ENCODE measurements around the gene LTBP3.

Gene LTBP3

GRCh38 chr11:65599216-65599954, 41.2 kb upstream of the LTBP3 start:
- Histone ChIP-seq H3K27ac (ENCODE audit: low read depth, low read length) (no peak overlapping the region), H3K27me3 (ENCODE audit: insufficient read depth, low read length) (no peaks in the 10 kb centered on the region), H4K91ac (ENCODE audit: low read depth, low read length) (no peak overlapping the region), H2BK120ac (ENCODE audit: insufficient read depth, low read length, poor library complexity) (no peak overlapping the region), H3K23ac (ENCODE audit: low read length) (no peak overlapping the region), H2BK12ac (ENCODE audit: low read length) (no peak overlapping the region), H3K18ac (ENCODE audit: low read length) (no peak overlapping the region), H3K79me2 (ENCODE audit: control insufficient read depth, insufficient read depth, low read length, poor library complexity) (no peaks in the 10 kb centered on the region), H3K36me3 (ENCODE audit: control insufficient read depth in 1 of 2, insufficient read depth in 2 of 2, low read length in 2 of 2) (peaks cover 37% of the 10 kb centered on the region in 2 experiments), H3K9ac (ENCODE audit: low read length) (no peak overlapping the region), H3K4me3 (ENCODE audit: low read depth, low read length) (no peak overlapping the region), H3K4ac (ENCODE audit: low read depth, low read length) (no peak overlapping the region), H2AK5ac (ENCODE audit: low read length) (no peak overlapping the region), H3K14ac (ENCODE audit: low read length) (no peak overlapping the region), H2BK5ac (ENCODE audit: low read depth, low read length, poor library complexity) (no peak overlapping the region), H3K4me2 (ENCODE audit: low read length) (no peak overlapping the region), H3K79me1 (ENCODE audit: low read length) (no peaks in the 10 kb centered on the region), H3K4me1 (ENCODE audit: control insufficient read depth in 1 of 2, insufficient read depth in 2 of 2, low read length in 2 of 2) (no peaks in the 10 kb centered on the region), H4K8ac (ENCODE audit: low read depth, low read length) (no peak overlapping the region), H3K9me3 (ENCODE audit: insufficient read depth, low read depth, low read length) (peaks cover 5% of the 10 kb centered on the region), H4K12ac (ENCODE audit: low read depth, low read length) (no peak overlapping the region), H2AFZ (ENCODE audit: insufficient read depth, low read length, poor library complexity) (no peak overlapping the region)
- WGBS (ENCODE audit: extremely low coverage, insufficient coverage, insufficient read length): no CpG with 5 or more reads among the region's 49 CpGs
- DNase-seq: no peak

- no peak overlapping the region for H2AK5ac ChIP-seq (ENCODE audit: low read length)
- no peak overlapping the region for H2BK12ac ChIP-seq (ENCODE audit: low read length)
- no CpG with 5 or more reads among the region's 16 CpGs for WGBS (ENCODE audit: extremely low coverage, insufficient coverage, insufficient read length)
- H3K23ac ChIP-seq (ENCODE audit: low read length): no peak overlapping the region
- no peak overlapping the region for H3K14ac ChIP-seq (ENCODE audit: low read length)
- H3K4me1 ChIP-seq (ENCODE audit: control insufficient read depth in 1 of 2, insufficient read depth in 2 of 2, low read length in 2 of 2): no peaks in the 10 kb centered on the region
- no peaks in the 10 kb centered on the region for H3K27me3 ChIP-seq (ENCODE audit: insufficient read depth, low read length)
- no peak for DNase-seq
- H3K4me2 ChIP-seq (ENCODE audit: low read length): no peak overlapping the region
- no peak overlapping the region for H3K27ac ChIP-seq (ENCODE audit: low read depth, low read length)
- H3K79me2 ChIP-seq (ENCODE audit: control insufficient read depth, insufficient read depth, low read length, poor library complexity): no peaks in the 10 kb centered on the region
- no peak overlapping the region for H2AFZ ChIP-seq (ENCODE audit: insufficient read depth, low read length, poor library complexity)
- H4K12ac ChIP-seq (ENCODE audit: low read depth, low read length): no peak overlapping the region
- H3K4me3 ChIP-seq (ENCODE audit: low read depth, low read length): no peak overlapping the region
- no peak overlapping the region for H3K18ac ChIP-seq (ENCODE audit: low read length)
- no peak overlapping the region for H4K8ac ChIP-seq (ENCODE audit: low read depth, low read length)
- peaks cover 1% of the 10 kb centered on the region for H3K9me3 ChIP-seq (ENCODE audit: insufficient read depth, low read depth, low read length)
- H2BK120ac ChIP-seq (ENCODE audit: insufficient read depth, low read length, poor library complexity): no peak overlapping the region
- H3K36me3 ChIP-seq (ENCODE audit: control insufficient read depth in 1 of 2, insufficient read depth in 2 of 2, low read length in 2 of 2): peaks cover 28 to 29% of the 10 kb centered on the region in 2 experiments
- no peak overlapping the region for H3K9ac ChIP-seq (ENCODE audit: low read length)
- H2BK5ac ChIP-seq (ENCODE audit: low read depth, low read length, poor library complexity): no peak overlapping the region
- no peak overlapping the region for H4K91ac ChIP-seq (ENCODE audit: low read depth, low read length)
- H3K4ac ChIP-seq (ENCODE audit: low read depth, low read length): no peak overlapping the region
- H3K79me1 ChIP-seq (ENCODE audit: low read length): no peaks in the 10 kb centered on the region
Measured at GRCh38 chr11:65598258-65598699, 40.1 kb upstream of the LTBP3 start.

GRCh38 chr11:65596520-65596919, 38.4 kb upstream of the LTBP3 start:
- no peak overlapping the region for H2BK5ac ChIP-seq (ENCODE audit: low read depth, low read length, poor library complexity)
- WGBS (ENCODE audit: extremely low coverage, insufficient coverage, insufficient read length): no CpG with 5 or more reads among the region's 6 CpGs

GRCh38 chr11:65595543-65596281, 37.6 kb upstream of the LTBP3 start, which contains the start of gene KCNK7:
KCNK7 (minus strand) TSS chr11:65595800; CDS start chr11:65595772, 28 bp downstream.
- Histone ChIP-seq H2AK5ac (ENCODE audit: low read length) (no peak within 1 kb of the TSS), H4K12ac (ENCODE audit: low read depth, low read length) (no peak within 1 kb of the TSS), H3K79me2 (ENCODE audit: control insufficient read depth, insufficient read depth, low read length, poor library complexity) (no peaks in the 10 kb centered on the region), H3K4me2 (ENCODE audit: low read length) (no peak within 1 kb of the TSS), H4K8ac (ENCODE audit: low read depth, low read length) (no peak within 1 kb of the TSS), H3K9me3 (ENCODE audit: insufficient read depth, low read depth, low read length) (no peaks in the 10 kb centered on the region), H3K27ac (ENCODE audit: low read depth, low read length) (no peak within 1 kb of the TSS), H2AFZ (ENCODE audit: insufficient read depth, low read length, poor library complexity) (no peak within 1 kb of the TSS), H3K79me1 (ENCODE audit: low read length) (peaks cover 3% of the 10 kb centered on the region), H3K36me3 (ENCODE audit: control insufficient read depth in 1 of 2, insufficient read depth in 2 of 2, low read length in 2 of 2) (peaks cover 22 to 30% of the 10 kb centered on the region in 2 experiments), H3K9ac (ENCODE audit: low read length) (no peak within 1 kb of the TSS), H3K4me1 (ENCODE audit: control insufficient read depth in 1 of 2, insufficient read depth in 2 of 2, low read length in 2 of 2) (peaks cover 0 to 8% of the 10 kb centered on the region in 2 experiments), H2BK12ac (ENCODE audit: low read length) (no peak within 1 kb of the TSS), H2BK5ac (ENCODE audit: low read depth, low read length, poor library complexity) (no peak within 1 kb of the TSS), H4K91ac (ENCODE audit: low read depth, low read length) (no peak within 1 kb of the TSS), H3K4me3 (ENCODE audit: low read depth, low read length) (no peak within 1 kb of the TSS), H2BK120ac (ENCODE audit: insufficient read depth, low read length, poor library complexity) (no peak within 1 kb of the TSS), H3K14ac (ENCODE audit: low read length) (no peak within 1 kb of the TSS), H3K4ac (ENCODE audit: low read depth, low read length) (no peak within 1 kb of the TSS), H3K23ac (ENCODE audit: low read length) (no peak within 1 kb of the TSS), H3K27me3 (ENCODE audit: insufficient read depth, low read length) (peaks cover 5% of the 10 kb centered on the region), H3K18ac (ENCODE audit: low read length) (no peak within 1 kb of the TSS)
- DNase-seq: no peak
- no CpG with 5 or more reads among the region's 12 CpGs for WGBS (ENCODE audit: extremely low coverage, insufficient coverage, insufficient read length)

More at GRCh38 chr11:65596520-65596919, 38.4 kb upstream of the LTBP3 start:
- no peaks in the 10 kb centered on the region for H3K9me3 ChIP-seq (ENCODE audit: insufficient read depth, low read depth, low read length)
- no peak overlapping the region for H4K8ac ChIP-seq (ENCODE audit: low read depth, low read length)
- H3K79me1 ChIP-seq (ENCODE audit: low read length): peaks cover 3% of the 10 kb centered on the region
- no peak overlapping the region for H2AFZ ChIP-seq (ENCODE audit: insufficient read depth, low read length, poor library complexity)
- H3K4ac ChIP-seq (ENCODE audit: low read depth, low read length): no peak overlapping the region
- no peak overlapping the region for H3K4me3 ChIP-seq (ENCODE audit: low read depth, low read length)
- no peak overlapping the region for H2BK120ac ChIP-seq (ENCODE audit: insufficient read depth, low read length, poor library complexity)
- H3K4me1 ChIP-seq (ENCODE audit: control insufficient read depth in 1 of 2, insufficient read depth in 2 of 2, low read length in 2 of 2): peaks cover 0 to 8% of the 10 kb centered on the region in 2 experiments
- H3K27ac ChIP-seq (ENCODE audit: low read depth, low read length): no peak overlapping the region
- no peak overlapping the region for H4K91ac ChIP-seq (ENCODE audit: low read depth, low read length)
- no peak overlapping the region for H3K18ac ChIP-seq (ENCODE audit: low read length)
- peaks cover 24 to 30% of the 10 kb centered on the region in 2 experiments for H3K36me3 ChIP-seq (ENCODE audit: control insufficient read depth in 1 of 2, insufficient read depth in 2 of 2, low read length in 2 of 2)
- H4K12ac ChIP-seq (ENCODE audit: low read depth, low read length): no peak overlapping the region
- no peak overlapping the region for H2AK5ac ChIP-seq (ENCODE audit: low read length)
- no peak overlapping the region for H2BK12ac ChIP-seq (ENCODE audit: low read length)
- H3K4me2 ChIP-seq (ENCODE audit: low read length): no peak overlapping the region
- H3K9ac ChIP-seq (ENCODE audit: low read length): no peak overlapping the region
- H3K27me3 ChIP-seq (ENCODE audit: insufficient read depth, low read length): peaks cover 5% of the 10 kb centered on the region
- H3K14ac ChIP-seq (ENCODE audit: low read length): no peak overlapping the region
- DNase-seq: no peak
- H3K79me2 ChIP-seq (ENCODE audit: control insufficient read depth, insufficient read depth, low read length, poor library complexity): no peaks in the 10 kb centered on the region
- no peak overlapping the region for H3K23ac ChIP-seq (ENCODE audit: low read length)

Data from trophoblast cell (in vitro differentiated cells and primary cell).